Astrocyte (in vitro differentiated cells and primary cell): Measurements from ENCODE around the gene MARCHF10. TPM values are rescaled to one million over a fixed set of nuclear protein-coding genes. Genes with fewer than 3 reads are reported as not detected.

Experiments
- DNase-seq: peaks from one replicate; pipeline ENCODE4 v3.0.0-alpha.2; 2010; ENCODE audit warnings: low read depth
- FAIRE-seq: peaks from 2 replicates; lab custom pipeline; 2011; peaks lifted over from hg19 to GRCh38; lab: Jason Lieb, UNC
- H2AFZ ChIP-seq: 2 replicates; pipeline ENCODE4 v1.6.0; 2012; ENCODE audit warnings: low read depth, low read length, inconsistent platforms
- H3K27ac ChIP-seq: 2 replicates; pipeline ENCODE4 v1.5.1; 2011; ENCODE audit warnings: low read depth, low read length, inconsistent platforms
- H3K27me3 ChIP-seq: 2 replicates; pipeline ENCODE4 v1.6.0; 2011; ENCODE audit warnings: low read length, inconsistent platforms; ENCODE audit not compliant: insufficient read depth
- H3K36me3 ChIP-seq: 2 replicates; pipeline ENCODE4 v1.5.1; 2011; ENCODE audit warnings: low read length, inconsistent platforms; ENCODE audit not compliant: insufficient read depth
- H3K4me1 ChIP-seq: 2 replicates; pipeline ENCODE4 v1.5.1; 2011; ENCODE audit warnings: low read length, inconsistent platforms; ENCODE audit not compliant: insufficient read depth
- H3K4me2 ChIP-seq: 2 replicates; pipeline ENCODE4 v1.6.0; 2012; ENCODE audit warnings: low read length, inconsistent platforms
- H3K4me3 ChIP-seq: 2 replicates; pipeline ENCODE4 v1.5.1; 2011; ENCODE audit warnings: low read depth, mild to moderate bottlenecking, low read length, inconsistent platforms; ENCODE audit not compliant: insufficient read depth
- H3K79me2 ChIP-seq: 2 replicates; pipeline ENCODE4 v1.6.0; 2012; ENCODE audit warnings: mild to moderate bottlenecking, low read length, inconsistent platforms; ENCODE audit not compliant: insufficient read depth
- H3K9ac ChIP-seq: 2 replicates; pipeline ENCODE4 v1.6.0; 2012; ENCODE audit warnings: mild to moderate bottlenecking, low read length, inconsistent platforms
- H3K9me3 ChIP-seq: 2 replicates; pipeline ENCODE4 v1.5.1; 2012; ENCODE audit warnings: low read depth, mild to moderate bottlenecking, low read length, inconsistent platforms; ENCODE audit not compliant: insufficient read depth
- H4K20me1 ChIP-seq: 2 replicates; pipeline ENCODE4 v1.6.0; 2012; ENCODE audit warnings: low read length, inconsistent platforms; ENCODE audit not compliant: insufficient read depth
- H3K27ac Mint-ChIP-seq: one replicate; pipeline ENCODE4 v1.8.0; 2021; ENCODE audit warnings: mild to moderate bottlenecking, mixed read lengths; ENCODE audit not compliant: unreplicated experiment
- H3K27me3 Mint-ChIP-seq: one replicate; pipeline ENCODE4 v1.8.0; 2021; ENCODE audit warnings: low read depth, mixed read lengths; ENCODE audit not compliant: unreplicated experiment
- H3K36me3 Mint-ChIP-seq: one replicate; pipeline ENCODE4 v1.8.0; 2021; ENCODE audit warnings: low read depth, mixed read lengths; ENCODE audit not compliant: unreplicated experiment
- H3K4me1 Mint-ChIP-seq: one replicate; pipeline ENCODE4 v1.8.0; 2021; ENCODE audit warnings: low read depth, mixed read lengths; ENCODE audit not compliant: unreplicated experiment
- H3K4me3 Mint-ChIP-seq: one replicate; pipeline ENCODE4 v1.8.0; 2021; ENCODE audit warnings: mild to moderate bottlenecking, moderate library complexity, mixed read lengths; ENCODE audit not compliant: unreplicated experiment
- H3K9me3 Mint-ChIP-seq: one replicate; pipeline ENCODE4 v1.8.0; 2021; ENCODE audit warnings: mild to moderate bottlenecking, mixed read lengths; ENCODE audit not compliant: unreplicated experiment
- CTCF ChIP-seq: IDR thresholded peaks from 2 replicates; pipeline ENCODE4 v1.5.1; 2011; ENCODE audit warnings: low read depth, mild to moderate bottlenecking, inconsistent platforms, low read length, moderate library complexity; ENCODE audit not compliant: insufficient read depth
- EZH2 ChIP-seq: IDR thresholded peaks from 2 replicates; pipeline ENCODE4 v1.6.1; 2012; ENCODE audit warnings: mild to moderate bottlenecking, low read length, inconsistent platforms; ENCODE audit not compliant: insufficient read depth
- total RNA-seq: library from RNA; stranded (reverse); gene quantifications from 2 replicates; pipeline ENCODE4 v1.2.1, GENCODE V29; 2021

Gene MARCHF10
- total RNA-seq, 1 donor from 2014 or later, result not detected

GRCh38 chr17:62775876-62776275 is 32.2 kb downstream of the MARCHF10 start:
- Mint-ChIP-seq H3K4me3 (no peak overlapping the region), H3K27ac (no peak overlapping the region), H3K4me1 (peaks cover 16% of the 10 kb centered on the region), H3K27me3 (peaks cover 14% of the 10 kb centered on the region), H3K9me3 (peaks cover 10% of the 10 kb centered on the region), H3K36me3 (peaks cover 1% of the 10 kb centered on the region)
- no peak overlapping the region for H3K9ac ChIP-seq
- no peaks in the 10 kb centered on the region for H3K27me3 ChIP-seq
- FAIRE-seq (no peak), DNase-seq (no peak)
- no peaks in the 10 kb centered on the region for H3K9me3 ChIP-seq
- no peak overlapping the region for H3K4me3 ChIP-seq
- H3K36me3 ChIP-seq, result no peaks in the 10 kb centered on the region
- TF ChIP-seq EZH2, result no peak
- TF ChIP-seq CTCF, result no peak
- H3K79me2 ChIP-seq, result no peaks in the 10 kb centered on the region
- no peaks in the 10 kb centered on the region for H4K20me1 ChIP-seq
- no peak overlapping the region for H2AFZ ChIP-seq
- H3K27ac ChIP-seq, result no peak overlapping the region
- peaks cover 29% of the 10 kb centered on the region for H3K4me1 ChIP-seq
- no peak overlapping the region for H3K4me2 ChIP-seq

DNA sequence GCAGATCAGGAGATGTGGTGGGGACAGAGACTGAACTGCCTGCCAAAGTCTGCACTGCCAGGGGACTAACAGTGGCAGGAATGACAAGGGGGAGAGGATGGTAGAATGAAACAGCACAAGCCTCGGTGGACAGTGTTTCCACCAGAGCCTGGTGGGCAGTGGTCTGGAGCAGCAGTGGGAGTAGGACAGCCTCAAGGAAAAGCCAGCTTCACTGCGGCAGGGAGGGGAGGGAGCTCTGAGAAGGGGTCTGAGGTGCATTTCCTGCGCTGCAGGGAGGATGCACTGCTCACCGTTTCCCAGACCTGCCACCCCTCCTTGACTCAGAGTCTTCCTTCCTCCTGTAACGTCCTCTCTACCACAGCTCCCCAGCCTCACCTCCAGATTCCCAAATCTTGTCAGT is 33.8 kb downstream of the MARCHF10 start:
- H3K36me3 ChIP-seq, result no peaks in the 10 kb centered on the region
- peaks cover 1% of the 10 kb centered on the region for H3K36me3 Mint-ChIP-seq
- no peak overlapping the region for H3K4me3 Mint-ChIP-seq

More for the DNA sequence above, 33.8 kb downstream of the MARCHF10 start:
- H3K9ac ChIP-seq, result no peak overlapping the region
- no peak overlapping the region for H3K4me2 ChIP-seq
- Mint-ChIP-seq H3K27me3 (peaks cover 14% of the 10 kb centered on the region), H3K27ac (no peak overlapping the region), H3K9me3 (peaks cover 10% of the 10 kb centered on the region), H3K4me1 (peaks cover 9% of the 10 kb centered on the region)
- H3K9me3 ChIP-seq, result no peaks in the 10 kb centered on the region
- H3K27ac ChIP-seq, result no peak overlapping the region
- no peak for FAIRE-seq
- no peaks in the 10 kb centered on the region for H3K27me3 ChIP-seq
- H4K20me1 ChIP-seq, result no peaks in the 10 kb centered on the region
- no peak overlapping the region for H3K4me3 ChIP-seq
- H3K4me1 ChIP-seq, result peaks cover 14% of the 10 kb centered on the region
- no peak overlapping the region for H2AFZ ChIP-seq
- no peak for DNase-seq
- H3K79me2 ChIP-seq, result no peaks in the 10 kb centered on the region
- TF ChIP-seq CTCF, result no peak
- no peak for TF ChIP-seq EZH2
